CD1c-positive myeloid dendritic cell (primary cell): Measurements from ENCODE around the gene MCTP1.

Experiments used
- DNase-seq: peaks from one replicate; pipeline ENCODE4 v3.0.0-alpha.2; 2016; ENCODE audit errors: extremely low spot score

Gene MCTP1

GRCh38 chr5:94705427-94705826 lies 579.5 kb downstream of the MCTP1 start:
- no peak for DNase-seq

DNA sequence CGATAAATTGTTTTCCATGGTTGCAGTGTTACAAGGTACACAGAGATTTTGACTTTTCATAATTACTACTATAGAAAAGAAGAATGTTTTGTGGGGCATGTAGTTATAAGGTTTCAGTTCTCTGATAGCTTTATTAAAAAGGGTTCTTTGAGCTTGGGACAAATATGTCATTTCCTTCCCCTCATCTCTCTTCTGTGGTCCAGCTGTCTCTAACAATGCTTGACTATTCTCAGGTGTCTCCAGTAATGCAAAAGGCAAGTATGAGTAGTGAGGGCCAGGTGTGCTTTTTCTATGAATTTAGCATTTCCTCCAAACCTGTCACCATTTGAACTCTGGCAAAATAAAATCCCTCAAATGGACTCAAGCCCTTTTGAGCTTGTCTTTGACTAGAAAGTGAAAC lies 582.2 kb downstream of the MCTP1 start:
- DNase-seq = no peak

DNA sequence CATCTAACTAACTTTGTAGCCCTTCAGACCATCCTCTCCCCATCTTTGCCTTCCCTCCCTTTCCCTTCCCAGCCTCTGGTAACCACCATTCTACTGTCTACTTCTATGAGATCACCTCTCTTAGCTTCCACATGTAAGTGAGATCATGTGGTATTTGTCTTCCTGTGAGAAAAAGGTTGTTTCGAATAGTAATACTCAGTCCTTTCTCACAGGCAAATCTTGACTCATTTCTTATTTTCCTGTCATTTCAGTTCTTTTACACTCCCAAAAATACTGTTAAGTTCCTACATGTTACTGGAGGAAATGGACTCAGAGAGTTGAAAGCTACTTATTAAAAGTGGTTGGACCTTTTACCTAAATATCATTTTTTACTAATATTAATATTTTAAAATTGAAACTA lies 584.3 kb downstream of the MCTP1 start:
- no peak for DNase-seq

GRCh38 chr5:94699562-94699961 lies 585.3 kb downstream of the MCTP1 start:
- no peak for DNase-seq

GRCh38 chr5:94698197-94698596 lies 586.7 kb downstream of the MCTP1 start:
- DNase-seq = no peak

GRCh38 chr5:94694671-94695070 lies 590.2 kb downstream of the MCTP1 start:
- DNase-seq = no peak

DNA sequence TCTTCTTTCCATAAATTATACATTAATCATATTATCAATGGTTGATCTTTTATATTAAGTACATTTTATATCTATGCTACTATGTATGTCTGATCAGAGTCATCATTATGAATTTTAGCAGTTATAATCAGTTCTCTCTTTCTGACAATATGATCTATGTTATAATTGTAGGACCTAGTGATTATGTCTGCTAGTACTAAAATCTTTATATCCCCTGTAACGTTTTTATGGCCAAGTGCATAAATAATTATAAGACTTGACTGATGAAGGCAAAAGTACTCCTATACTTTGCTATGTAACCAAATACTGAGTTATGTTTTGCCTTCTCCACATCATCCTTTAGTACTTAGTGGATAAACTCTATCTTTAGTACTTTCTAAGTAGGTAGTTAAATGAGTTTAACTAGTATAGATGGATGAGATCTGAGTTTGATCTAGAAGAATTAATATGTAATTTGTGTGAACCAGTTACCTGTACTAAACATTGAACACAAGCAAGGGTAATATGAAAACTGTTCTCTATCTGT lies 591.0 kb downstream of the MCTP1 start:
- DNase-seq = no peak

- peak; percentile 45 for DNase-seq
Observed at GRCh38 chr5:94693043-94693822, 591.7 kb downstream of the MCTP1 start.

GRCh38 chr5:94692581-94692980 lies 592.3 kb downstream of the MCTP1 start:
- no peak for DNase-seq

DNA sequence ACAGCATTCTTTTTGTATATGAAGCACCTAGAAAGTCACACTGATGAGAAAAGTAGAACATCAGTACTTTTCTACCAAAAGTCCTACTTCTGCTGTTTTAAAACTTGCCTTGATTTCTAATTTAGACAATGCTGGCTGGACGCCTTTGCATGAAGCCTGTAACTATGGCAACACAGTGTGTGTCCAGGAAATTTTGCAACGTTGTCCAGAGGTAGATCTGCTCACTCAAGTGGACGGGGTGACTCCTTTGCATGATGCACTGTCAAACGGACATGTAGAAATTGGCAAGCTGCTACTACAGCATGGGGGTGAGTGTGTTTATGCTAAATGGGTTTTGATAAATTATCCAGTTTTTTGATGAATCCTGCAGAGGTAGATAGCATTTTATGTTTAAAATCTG lies 592.9 kb downstream of the MCTP1 start:
- no peak for DNase-seq

- DNase-seq = no peak
Observed at GRCh38 chr5:94691291-94691690, 593.6 kb downstream of the MCTP1 start.

DNA sequence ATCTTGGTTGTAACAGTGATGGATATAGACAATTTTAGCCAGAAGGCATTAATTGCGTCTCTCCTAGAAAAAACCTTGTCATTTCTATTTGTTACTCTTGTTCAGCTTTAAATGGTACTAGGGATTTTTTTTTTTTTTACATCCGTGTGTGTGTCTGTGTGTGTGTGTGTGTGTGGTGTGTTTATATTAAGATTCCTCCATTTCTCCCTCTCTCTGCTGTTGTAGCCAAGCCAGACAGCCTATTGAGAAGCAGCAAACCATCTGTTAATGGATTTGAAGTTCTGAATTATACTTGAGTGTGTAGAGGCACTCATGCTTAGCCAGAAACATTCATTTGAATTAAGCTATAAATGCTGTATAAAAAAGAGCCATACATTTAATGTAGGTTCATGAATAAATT lies 594.1 kb downstream of the MCTP1 start:
- DNase-seq = no peak

DNA sequence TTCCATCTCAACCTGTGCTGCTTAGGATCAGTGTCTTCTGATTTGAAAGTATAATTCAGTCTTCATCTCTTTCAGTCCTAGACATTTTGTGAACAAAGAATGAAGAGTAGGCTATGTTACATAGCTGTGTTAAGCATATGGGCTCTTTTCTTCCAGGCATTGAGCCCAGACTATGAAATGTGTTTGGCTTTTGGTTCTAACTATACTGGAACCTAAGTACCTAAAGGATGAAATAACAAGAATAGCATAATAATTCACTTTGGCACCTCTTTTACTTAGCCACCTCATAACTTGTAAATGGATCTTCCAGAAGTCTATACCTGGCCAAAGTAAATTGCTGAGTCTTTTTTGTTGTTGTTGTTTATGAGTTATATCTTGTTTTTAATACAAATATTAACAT lies 595.0 kb downstream of the MCTP1 start:
- DNase-seq = no peak

- DNase-seq = no peak
Observed at GRCh38 chr5:94682814-94683520, 601.9 kb downstream of the MCTP1 start.

DNA sequence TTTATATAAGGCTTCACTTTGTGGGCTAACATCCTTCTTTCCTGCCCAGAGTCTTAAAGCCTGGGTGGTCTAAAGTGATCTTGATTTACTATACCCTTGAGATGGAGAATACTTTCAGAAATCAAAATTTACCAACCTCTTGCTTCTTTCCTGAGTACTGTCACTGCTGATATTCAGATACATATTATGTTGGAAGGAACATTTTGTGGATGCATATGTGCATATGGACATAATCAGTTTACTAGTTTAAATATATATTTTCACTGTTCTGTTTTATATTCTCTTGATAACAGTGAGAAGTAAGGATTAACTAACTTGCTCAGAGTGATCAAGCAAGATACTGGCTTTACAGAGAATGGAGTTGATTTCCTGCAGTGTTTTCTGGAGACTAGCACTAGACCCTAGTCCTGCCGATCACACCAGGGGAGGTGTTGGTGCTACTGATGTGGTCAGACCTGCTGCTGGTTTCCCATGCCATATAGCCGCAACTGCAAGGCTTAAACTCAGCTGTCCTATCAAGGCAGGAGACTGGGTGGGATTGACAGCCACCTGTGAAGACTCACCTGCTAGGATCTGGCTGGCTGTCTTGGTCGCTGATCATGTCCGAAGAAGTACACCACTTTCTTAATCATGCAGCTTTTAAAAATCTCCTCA lies 608.8 kb downstream of the MCTP1 start:
- no peak for DNase-seq

DNA sequence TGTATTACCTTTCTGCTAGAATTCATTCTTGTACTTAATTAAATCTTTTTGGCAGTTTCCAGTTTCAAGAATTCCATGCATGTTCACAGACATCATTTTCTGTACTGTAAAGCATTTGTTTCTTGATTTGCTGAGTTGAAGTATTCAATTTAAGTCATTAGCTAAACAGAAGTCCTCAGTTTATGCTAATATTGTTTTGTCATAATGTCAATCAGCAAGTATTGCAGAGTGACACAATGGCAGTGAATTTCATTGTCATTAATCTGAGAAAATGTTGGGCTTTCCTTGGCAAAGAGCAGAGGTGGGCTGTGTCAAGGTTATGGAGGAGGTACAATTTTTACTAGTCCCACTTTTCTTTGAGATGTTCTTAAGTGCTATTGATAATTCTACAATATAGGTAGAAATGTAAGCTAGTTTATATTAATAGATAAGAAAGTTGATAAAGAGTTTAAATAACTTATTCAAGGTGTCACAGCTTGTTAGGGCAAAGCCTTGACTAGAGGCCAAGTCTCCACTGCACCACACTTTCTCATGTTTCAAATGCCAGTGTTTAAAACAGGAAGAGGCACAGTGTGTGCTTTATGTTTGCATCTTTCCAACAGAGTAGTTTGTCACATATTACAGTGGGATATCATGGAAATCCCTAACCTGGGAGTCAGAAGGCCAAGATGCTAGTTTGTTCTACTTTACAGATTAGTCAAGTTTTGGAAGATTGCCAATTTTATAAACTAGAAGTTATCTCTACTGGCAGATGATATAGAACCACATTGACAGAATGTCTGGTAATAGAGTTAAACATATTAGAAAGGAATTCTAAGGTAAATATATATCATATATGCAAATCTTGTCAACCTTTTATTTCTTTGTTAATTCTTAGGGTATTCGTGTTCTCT lies 610.2 kb downstream of the MCTP1 start:
- no peak for DNase-seq

GRCh38 chr5:94672746-94673145 lies 612.1 kb downstream of the MCTP1 start:
- DNase-seq = no peak

DNA sequence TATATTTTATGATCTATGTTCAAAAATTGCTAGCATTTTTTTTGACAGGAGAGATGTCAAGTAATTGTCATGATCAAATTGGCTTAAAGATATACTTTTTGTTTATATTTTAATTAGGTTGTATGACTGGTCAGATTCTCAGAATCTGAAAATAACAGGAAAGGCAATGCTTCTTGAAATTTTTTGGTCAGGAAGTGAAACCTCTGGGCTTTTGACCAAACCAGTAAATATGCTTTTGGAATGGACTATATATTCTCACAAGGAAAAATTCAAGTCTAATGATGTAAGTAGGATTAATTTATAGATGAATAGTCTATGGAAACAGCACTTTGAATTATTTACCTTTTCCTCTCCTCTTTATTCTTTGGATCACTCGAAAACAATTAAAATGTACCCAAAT lies 614.2 kb downstream of the MCTP1 start:
- no peak for DNase-seq

- DNase-seq = no peak
Observed at GRCh38 chr5:94667937-94668336, 617.0 kb downstream of the MCTP1 start.

DNA sequence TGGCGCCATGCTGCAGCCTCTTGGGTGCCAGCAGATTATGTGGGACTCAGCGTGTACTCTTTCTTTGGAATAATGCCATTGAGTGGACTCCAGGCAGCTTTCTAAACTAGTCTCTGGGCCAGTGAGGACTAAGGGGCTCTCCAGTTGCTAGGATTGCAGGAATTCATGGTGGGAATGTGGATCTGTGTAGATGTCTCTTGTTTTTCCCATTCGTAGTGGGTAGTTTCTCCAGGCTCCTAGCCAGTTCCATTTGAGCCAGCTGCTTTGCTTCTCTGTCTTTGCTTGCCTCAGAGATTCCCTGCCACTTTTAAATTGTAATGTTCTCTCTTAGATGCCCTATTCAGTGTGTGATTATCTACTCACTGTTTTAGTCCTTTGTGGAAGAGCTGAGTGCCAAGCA lies 623.8 kb downstream of the MCTP1 start:
- no peak for DNase-seq

DNA sequence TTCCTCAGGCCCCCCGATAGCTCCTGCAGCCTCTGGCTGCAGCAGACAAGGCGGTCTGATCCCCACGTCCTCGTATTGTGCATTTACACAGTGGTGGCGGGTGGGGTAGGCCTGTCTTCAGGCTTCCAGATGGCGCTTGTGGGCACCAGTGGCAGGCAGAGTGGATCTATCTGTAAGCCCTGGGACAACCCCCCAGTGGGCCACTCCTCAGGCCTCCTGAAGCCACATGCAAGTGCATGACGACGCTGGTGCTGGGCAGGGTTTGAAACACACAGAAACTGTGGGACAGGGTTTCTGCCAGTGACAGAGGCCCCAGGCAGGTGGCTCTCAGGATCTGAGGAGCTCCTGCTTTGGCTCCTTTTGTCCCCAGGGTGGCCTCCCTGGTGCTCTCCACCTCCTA lies 624.4 kb downstream of the MCTP1 start:
- no peak for DNase-seq

- DNase-seq = no peak
Observed at GRCh38 chr5:94658272-94658671, 626.6 kb downstream of the MCTP1 start.
